ENCODE results near the gene DNAH6.

DNAH6 gene

DNA sequence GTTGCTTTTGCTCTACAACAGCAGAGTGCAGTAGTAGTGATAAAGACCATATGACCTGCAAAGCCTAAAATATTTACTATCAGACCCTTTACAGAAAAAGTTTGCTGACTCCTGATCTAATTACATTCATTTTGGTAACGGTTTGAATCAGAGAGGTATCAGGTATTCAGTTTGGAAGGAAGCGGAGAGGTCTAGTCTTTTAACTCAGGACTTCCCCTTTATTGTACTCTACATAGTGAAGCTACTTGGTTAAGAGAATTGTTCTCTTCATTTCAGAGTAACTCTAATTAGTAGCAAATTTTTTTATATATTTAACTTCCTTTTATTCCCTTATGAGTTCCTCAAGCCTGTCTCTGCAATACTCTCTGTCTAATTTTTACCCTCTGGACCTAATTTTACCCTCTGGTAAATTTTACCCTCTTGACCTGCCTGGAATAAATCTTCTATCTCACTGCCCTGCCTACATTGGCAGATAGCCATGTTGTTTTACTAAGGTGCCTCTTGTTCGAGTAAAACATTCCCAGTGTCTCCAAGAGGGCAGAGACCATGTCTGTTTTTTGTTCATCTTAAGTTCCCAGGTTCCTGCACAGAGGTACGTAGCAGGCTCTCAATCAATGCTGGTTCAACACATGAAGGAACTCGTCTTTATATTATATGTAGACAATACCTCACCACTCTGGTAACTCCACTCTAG lies 170.6 kb downstream of the DNAH6 start:
- TF ChIP-seq POLR2A (IDR thresholded peaks at IDR 0.05; ENCODE audit: extremely low read depth, insufficient read length): no peak
- TF ChIP-seq, protein P1, sequence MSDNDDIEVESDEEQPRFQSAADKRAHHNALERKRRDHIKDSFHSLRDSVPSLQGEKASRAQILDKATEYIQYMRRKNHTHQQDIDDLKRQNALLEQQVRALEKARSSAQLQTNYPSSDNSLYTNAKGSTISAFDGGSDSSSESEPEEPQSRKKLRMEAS (IDR thresholded peaks at IDR 0.05; ENCODE audit: low read depth, low read length): no peak
- TF ChIP-seq, protein P2, sequence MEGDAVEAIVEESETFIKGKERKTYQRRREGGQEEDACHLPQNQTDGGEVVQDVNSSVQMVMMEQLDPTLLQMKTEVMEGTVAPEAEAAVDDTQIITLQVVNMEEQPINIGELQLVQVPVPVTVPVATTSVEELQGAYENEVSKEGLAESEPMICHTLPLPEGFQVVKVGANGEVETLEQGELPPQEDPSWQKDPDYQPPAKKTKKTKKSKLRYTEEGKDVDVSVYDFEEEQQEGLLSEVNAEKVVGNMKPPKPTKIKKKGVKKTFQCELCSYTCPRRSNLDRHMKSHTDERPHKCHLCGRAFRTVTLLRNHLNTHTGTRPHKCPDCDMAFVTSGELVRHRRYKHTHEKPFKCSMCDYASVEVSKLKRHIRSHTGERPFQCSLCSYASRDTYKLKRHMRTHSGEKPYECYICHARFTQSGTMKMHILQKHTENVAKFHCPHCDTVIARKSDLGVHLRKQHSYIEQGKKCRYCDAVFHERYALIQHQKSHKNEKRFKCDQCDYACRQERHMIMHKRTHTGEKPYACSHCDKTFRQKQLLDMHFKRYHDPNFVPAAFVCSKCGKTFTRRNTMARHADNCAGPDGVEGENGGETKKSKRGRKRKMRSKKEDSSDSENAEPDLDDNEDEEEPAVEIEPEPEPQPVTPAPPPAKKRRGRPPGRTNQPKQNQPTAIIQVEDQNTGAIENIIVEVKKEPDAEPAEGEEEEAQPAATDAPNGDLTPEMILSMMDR (IDR thresholded peaks at IDR 0.05; ENCODE audit: low read depth, low read length): no peak
- no peak for TF ChIP-seq MYC (IDR thresholded peaks at IDR 0.05; ENCODE audit: low read depth, low read length)
- no peak overlapping the region for H3K4me3 ChIP-seq (ENCODE audit: low read depth, low read length)
- DNase-seq (ENCODE audit: low read depth): no peak

- H3K4me3 ChIP-seq (ENCODE audit: low read depth, low read length): no peak overlapping the region
- TF ChIP-seq POLR2A (IDR thresholded peaks at IDR 0.05; ENCODE audit: extremely low read depth, insufficient read length) (no peak), MYC (IDR thresholded peaks at IDR 0.05; ENCODE audit: low read depth, low read length) (no peak)
- TF ChIP-seq, protein P2 (IDR thresholded peaks at IDR 0.05; ENCODE audit: low read depth, low read length): no peak
- no peak for DNase-seq (ENCODE audit: low read depth)
Observed at GRCh38 chr2:84687498-84688149, 171.3 kb downstream of the DNAH6 start.

DNA sequence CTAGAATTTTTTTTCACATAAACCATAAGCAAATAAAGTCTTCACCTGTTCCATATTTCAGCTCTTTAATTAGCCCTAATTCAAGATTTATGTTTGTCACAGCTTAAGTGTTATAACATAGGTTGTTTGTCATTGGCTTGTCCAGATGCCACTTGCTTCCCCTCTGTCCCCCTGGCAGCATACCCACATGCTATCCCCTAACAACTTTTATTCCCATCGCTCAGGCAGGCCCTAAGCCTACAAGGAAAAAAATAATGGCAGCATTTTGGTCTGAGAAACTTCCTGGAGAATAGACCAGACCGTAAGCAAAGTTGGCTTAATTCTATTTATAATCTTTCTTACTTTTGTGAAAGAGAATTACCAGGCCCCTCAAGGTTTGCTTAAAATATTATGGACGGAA lies 173.9 kb downstream of the DNAH6 start:
- no peak for DNase-seq (ENCODE audit: low read depth)
- TF ChIP-seq POLR2A (IDR thresholded peaks at IDR 0.05; ENCODE audit: extremely low read depth, insufficient read length): no peak
- TF ChIP-seq, protein P1 (IDR thresholded peaks at IDR 0.05; ENCODE audit: low read depth, low read length): no peak
- TF ChIP-seq, protein P2 (IDR thresholded peaks at IDR 0.05; ENCODE audit: low read depth, low read length): no peak
- no peak for TF ChIP-seq MYC (IDR thresholded peaks at IDR 0.05; ENCODE audit: low read depth, low read length)
- no peak overlapping the region for H3K4me3 ChIP-seq (ENCODE audit: low read depth, low read length)

GRCh38 chr2:84694088-84694622 lies 177.9 kb downstream of the DNAH6 start:
- TF ChIP-seq MYC (IDR thresholded peaks at IDR 0.05; ENCODE audit: low read depth, low read length) (no peak), POLR2A (IDR thresholded peaks at IDR 0.05; ENCODE audit: extremely low read depth, insufficient read length) (no peak)
- TF ChIP-seq, protein P2 (IDR thresholded peaks at IDR 0.05; ENCODE audit: low read depth, low read length): no peak
- TF ChIP-seq, protein P1 (IDR thresholded peaks at IDR 0.05; ENCODE audit: low read depth, low read length): no peak
- no peak for DNase-seq (ENCODE audit: low read depth)
- no peak overlapping the region for H3K4me3 ChIP-seq (ENCODE audit: low read depth, low read length)

DNA sequence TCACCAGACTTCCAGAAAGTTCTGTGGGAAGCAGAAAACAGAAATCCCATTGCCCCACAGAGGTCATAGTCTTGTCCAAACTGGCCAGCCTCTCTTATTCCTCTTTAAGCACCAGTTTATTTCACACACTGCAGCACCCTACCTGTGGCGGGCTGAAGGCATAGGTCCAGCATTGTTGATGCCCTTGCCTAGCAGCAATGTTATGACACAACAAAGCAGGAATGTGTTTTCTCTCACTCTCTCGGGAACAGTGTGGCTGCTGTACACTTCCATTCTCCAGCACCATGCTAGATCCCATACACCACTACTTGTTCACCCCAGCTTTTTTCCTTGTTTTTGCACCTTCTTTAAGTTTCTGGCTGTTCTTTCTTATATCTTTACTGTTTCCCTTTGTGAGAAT lies 181.6 kb downstream of the DNAH6 start:
- no peak for TF ChIP-seq MYC (IDR thresholded peaks at IDR 0.05; ENCODE audit: low read depth, low read length)
- no peak for TF ChIP-seq POLR2A (IDR thresholded peaks at IDR 0.05; ENCODE audit: extremely low read depth, insufficient read length)
- TF ChIP-seq, protein P2 (IDR thresholded peaks at IDR 0.05; ENCODE audit: low read depth, low read length): no peak
- DNase-seq (ENCODE audit: low read depth): no peak
- H3K4me3 ChIP-seq (ENCODE audit: low read depth, low read length): no peak overlapping the region

All from NB4 (cell line).